ENCODE measurements around the gene MAN2A1. TPM values are rescaled to one million over a fixed set of nuclear protein-coding genes. Genes with fewer than 3 reads are reported as not detected.

Gene MAN2A1
- total and polyA plus RNA-seq, 2 experiments from 2014 or later = 32.5 to 129 TPM

DNA sequence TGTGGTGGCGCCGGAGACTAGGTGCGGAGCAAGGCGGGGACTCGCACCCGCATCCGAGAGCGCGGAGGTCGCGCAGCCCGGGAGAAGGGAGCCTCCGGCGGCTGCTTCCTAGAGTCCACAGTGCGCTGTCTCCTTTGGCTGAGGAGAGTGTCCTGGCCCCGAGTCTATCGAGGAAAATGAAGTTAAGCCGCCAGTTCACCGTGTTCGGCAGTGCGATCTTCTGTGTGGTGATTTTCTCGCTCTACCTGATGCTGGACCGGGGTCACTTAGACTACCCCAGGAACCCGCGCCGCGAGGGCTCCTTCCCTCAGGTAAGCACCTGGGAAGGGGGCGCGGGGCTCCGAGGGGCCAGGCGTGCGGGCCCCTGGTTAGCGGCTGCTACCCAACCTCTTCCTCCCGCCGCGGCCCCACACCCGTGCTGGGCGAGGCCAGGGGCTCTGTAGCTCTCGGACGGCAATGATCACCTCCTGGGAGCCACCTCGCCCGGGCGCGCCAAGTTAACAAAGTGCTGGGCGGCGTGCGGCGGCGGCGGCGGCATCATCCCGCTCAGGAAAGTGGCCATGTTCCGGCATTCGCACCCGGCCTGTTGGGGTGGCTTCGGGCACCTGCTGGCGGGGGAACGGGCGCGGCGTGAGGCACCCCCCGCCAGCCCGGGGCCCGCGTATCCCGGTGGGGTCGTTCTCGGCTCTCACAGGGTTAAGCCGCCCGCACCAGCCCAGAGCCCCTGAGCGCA, 681 bp downstream of the MAN2A1 start:
- Mint-ChIP-seq H3K27me3 (ENCODE audit: insufficient read depth, low read depth, poor library complexity) (no peaks in the 10 kb centered on the region), H3K4me1 (peaks cover 44% of the 10 kb centered on the region), H3K4me3 (peak overlapping the region; percentile 97), H3K9me3 (peaks cover 12% of the 10 kb centered on the region), H3K36me3 (ENCODE audit: low read depth) (peaks cover 10% of the 10 kb centered on the region; the same call in 2 of the 3 replicates), H3K27ac (no peak overlapping the region)
- Histone ChIP-seq H3K4me1 (ENCODE audit: insufficient read depth) (peaks cover 38% of the 10 kb centered on the region), H3K9me2 (ENCODE audit: insufficient read depth) (no peaks in the 10 kb centered on the region; the same call in 1 of the 2 replicates), H3K4me2 (peak overlapping the region; percentile 95), H3K27me3 (ENCODE audit: insufficient read depth) (no peaks in the 10 kb centered on the region), H3K36me3 (ENCODE audit: insufficient read depth) (no peaks in the 10 kb centered on the region), H3K4me3 (peak overlapping the region; percentile 82), H3K79me2 (replicated peaks; ENCODE audit: insufficient read depth) (peaks cover 56% of the 10 kb centered on the region), H3K27ac (ENCODE audit: low read depth) (peak overlapping the region; percentile 93; the same call in 1 of the 2 replicates), H4K20me1 (replicated peaks; ENCODE audit: insufficient read depth) (peaks cover 31% of the 10 kb centered on the region), H3F3A (replicated peaks; ENCODE audit: low read depth) (no peaks in the 10 kb centered on the region), H2AFZ (peak overlapping the region; percentile 82)
- ATAC-seq (peak; percentile 25), DNase-seq (ENCODE audit: low spot score) (peak; percentile 52)
- TF ChIP-seq, protein P1, sequence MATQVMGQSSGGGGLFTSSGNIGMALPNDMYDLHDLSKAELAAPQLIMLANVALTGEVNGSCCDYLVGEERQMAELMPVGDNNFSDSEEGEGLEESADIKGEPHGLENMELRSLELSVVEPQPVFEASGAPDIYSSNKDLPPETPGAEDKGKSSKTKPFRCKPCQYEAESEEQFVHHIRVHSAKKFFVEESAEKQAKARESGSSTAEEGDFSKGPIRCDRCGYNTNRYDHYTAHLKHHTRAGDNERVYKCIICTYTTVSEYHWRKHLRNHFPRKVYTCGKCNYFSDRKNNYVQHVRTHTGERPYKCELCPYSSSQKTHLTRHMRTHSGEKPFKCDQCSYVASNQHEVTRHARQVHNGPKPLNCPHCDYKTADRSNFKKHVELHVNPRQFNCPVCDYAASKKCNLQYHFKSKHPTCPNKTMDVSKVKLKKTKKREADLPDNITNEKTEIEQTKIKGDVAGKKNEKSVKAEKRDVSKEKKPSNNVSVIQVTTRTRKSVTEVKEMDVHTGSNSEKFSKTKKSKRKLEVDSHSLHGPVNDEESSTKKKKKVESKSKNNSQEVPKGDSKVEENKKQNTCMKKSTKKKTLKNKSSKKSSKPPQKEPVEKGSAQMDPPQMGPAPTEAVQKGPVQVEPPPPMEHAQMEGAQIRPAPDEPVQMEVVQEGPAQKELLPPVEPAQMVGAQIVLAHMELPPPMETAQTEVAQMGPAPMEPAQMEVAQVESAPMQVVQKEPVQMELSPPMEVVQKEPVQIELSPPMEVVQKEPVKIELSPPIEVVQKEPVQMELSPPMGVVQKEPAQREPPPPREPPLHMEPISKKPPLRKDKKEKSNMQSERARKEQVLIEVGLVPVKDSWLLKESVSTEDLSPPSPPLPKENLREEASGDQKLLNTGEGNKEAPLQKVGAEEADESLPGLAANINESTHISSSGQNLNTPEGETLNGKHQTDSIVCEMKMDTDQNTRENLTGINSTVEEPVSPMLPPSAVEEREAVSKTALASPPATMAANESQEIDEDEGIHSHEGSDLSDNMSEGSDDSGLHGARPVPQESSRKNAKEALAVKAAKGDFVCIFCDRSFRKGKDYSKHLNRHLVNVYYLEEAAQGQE (IDR thresholded peaks at IDR 0.05; ENCODE audit: unreplicated experiment) = no peak
- TF ChIP-seq EZH2phosphoT487 (IDR thresholded peaks at IDR 0.05; ENCODE audit: unreplicated experiment) = no peak

DNA sequence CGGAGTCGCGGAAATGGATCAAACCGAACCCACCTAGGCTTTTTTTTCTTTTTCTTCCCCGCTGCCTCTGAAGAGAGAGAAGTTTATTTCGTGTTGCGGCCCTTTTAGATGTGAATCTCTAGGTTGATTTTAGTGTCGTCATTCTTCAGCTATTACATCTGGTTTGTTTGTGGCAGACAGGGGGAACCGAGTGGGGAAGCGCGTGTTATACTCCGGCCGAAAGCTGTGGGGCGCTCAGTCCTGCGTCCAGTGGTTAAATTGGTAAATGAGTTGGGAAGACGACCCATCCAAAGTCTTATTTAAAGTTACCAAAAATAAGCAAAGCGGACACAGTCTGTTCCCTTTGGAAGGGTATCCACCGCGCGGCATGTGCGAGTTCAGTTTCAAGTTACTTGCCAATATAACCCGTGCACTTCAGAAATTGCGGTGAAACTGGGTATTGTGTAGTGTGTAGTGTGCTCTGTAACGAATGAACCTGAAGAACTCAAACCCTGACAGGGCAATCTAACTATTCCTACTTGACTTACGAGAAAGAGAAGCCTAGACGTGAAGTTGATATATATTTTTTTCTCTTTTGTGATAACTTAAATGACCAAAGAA, 1.3 kb downstream of the MAN2A1 start:
- peak overlapping the region; percentile 58 for H3K27ac Mint-ChIP-seq
- no peak overlapping the region for H3K27ac ChIP-seq (ENCODE audit: low read depth)
- peak; percentile 61 for DNase-seq (ENCODE audit: low spot score)
- H3F3A ChIP-seq (replicated peaks; ENCODE audit: low read depth) = no peaks in the 10 kb centered on the region
- H3K36me3 Mint-ChIP-seq (ENCODE audit: low read depth) = peaks cover 10% of the 10 kb centered on the region; the same call in 2 of the 3 replicates
- H3K27me3 Mint-ChIP-seq (ENCODE audit: insufficient read depth, low read depth, poor library complexity) = no peaks in the 10 kb centered on the region
- H3K27me3 ChIP-seq (ENCODE audit: insufficient read depth) = no peaks in the 10 kb centered on the region
- H3K4me1 ChIP-seq (ENCODE audit: insufficient read depth) = peaks cover 43% of the 10 kb centered on the region
- H3K4me3 ChIP-seq = peak overlapping the region; percentile 82
- peak overlapping the region; percentile 95 for H3K4me2 ChIP-seq
- H4K20me1 ChIP-seq (replicated peaks; ENCODE audit: insufficient read depth) = peaks cover 35% of the 10 kb centered on the region
- TF ChIP-seq, protein P2, sequence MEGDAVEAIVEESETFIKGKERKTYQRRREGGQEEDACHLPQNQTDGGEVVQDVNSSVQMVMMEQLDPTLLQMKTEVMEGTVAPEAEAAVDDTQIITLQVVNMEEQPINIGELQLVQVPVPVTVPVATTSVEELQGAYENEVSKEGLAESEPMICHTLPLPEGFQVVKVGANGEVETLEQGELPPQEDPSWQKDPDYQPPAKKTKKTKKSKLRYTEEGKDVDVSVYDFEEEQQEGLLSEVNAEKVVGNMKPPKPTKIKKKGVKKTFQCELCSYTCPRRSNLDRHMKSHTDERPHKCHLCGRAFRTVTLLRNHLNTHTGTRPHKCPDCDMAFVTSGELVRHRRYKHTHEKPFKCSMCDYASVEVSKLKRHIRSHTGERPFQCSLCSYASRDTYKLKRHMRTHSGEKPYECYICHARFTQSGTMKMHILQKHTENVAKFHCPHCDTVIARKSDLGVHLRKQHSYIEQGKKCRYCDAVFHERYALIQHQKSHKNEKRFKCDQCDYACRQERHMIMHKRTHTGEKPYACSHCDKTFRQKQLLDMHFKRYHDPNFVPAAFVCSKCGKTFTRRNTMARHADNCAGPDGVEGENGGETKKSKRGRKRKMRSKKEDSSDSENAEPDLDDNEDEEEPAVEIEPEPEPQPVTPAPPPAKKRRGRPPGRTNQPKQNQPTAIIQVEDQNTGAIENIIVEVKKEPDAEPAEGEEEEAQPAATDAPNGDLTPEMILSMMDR (conservative IDR thresholded peaks at IDR 0.05; ENCODE audit: low read depth in 2 of 2) = peak; percentile 53 to 61
- no peak for TF ChIP-seq JUNB (IDR thresholded peaks at IDR 0.05; ENCODE audit: unreplicated experiment)
- TF ChIP-seq, protein P3, sequence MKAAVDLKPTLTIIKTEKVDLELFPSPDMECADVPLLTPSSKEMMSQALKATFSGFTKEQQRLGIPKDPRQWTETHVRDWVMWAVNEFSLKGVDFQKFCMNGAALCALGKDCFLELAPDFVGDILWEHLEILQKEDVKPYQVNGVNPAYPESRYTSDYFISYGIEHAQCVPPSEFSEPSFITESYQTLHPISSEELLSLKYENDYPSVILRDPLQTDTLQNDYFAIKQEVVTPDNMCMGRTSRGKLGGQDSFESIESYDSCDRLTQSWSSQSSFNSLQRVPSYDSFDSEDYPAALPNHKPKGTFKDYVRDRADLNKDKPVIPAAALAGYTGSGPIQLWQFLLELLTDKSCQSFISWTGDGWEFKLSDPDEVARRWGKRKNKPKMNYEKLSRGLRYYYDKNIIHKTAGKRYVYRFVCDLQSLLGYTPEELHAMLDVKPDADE (IDR thresholded peaks at IDR 0.05) = no peak
- TF ChIP-seq EZH2phosphoT487 (IDR thresholded peaks at IDR 0.05; ENCODE audit: unreplicated experiment) = no peak
- H3K4me3 Mint-ChIP-seq = peak overlapping the region; percentile 97
- peaks cover 49% of the 10 kb centered on the region for H3K4me1 Mint-ChIP-seq
- no peaks in the 10 kb centered on the region; the same call in 1 of the 2 replicates for H3K9me2 ChIP-seq (ENCODE audit: insufficient read depth)
- H2AFZ ChIP-seq = peak overlapping the region; percentile 82; the same call in 1 of the 2 replicates
- no peaks in the 10 kb centered on the region for H3K36me3 ChIP-seq (ENCODE audit: insufficient read depth)
- peak; percentile 3; the same call in 2 of the 3 replicates for ATAC-seq
- H3K79me2 ChIP-seq (replicated peaks; ENCODE audit: insufficient read depth) = peaks cover 62% of the 10 kb centered on the region
- H3K9me3 Mint-ChIP-seq = peaks cover 12% of the 10 kb centered on the region
